HG02763 (cell line): ENCODE results near the gene ZNF786.
"Not testable (repeated sequence)": the region's sequence is repeated elsewhere in the genome, so short reads cannot be mapped to it uniquely, and the experiment has no call there.

Source experiments
- ATAC-seq: cut with Tn5 transposase; IDR thresholded peaks from one replicate; pipeline ENCODE4 v1.9.1; 2021; ENCODE audit warnings: mild to moderate bottlenecking, moderate library complexity; ENCODE audit not compliant: unreplicated experiment

The ZNF786 gene

GRCh38 chr7:149038641-149039040, 51.9 kb downstream of the ZNF786 start:
- ATAC-seq, result not testable (repeated sequence)

- ATAC-seq, result no peak
Observed at GRCh38 chr7:149036676-149037075, 53.8 kb downstream of the ZNF786 start.

- ATAC-seq, result no peak
Observed at GRCh38 chr7:149031353-149031910, 59.1 kb downstream of the ZNF786 start.

- ATAC-seq, result not testable (repeated sequence)
Observed at GRCh38 chr7:149030439-149030838, 60.1 kb downstream of the ZNF786 start.

- peak; percentile 93 for ATAC-seq
Observed at GRCh38 chr7:149028346-149029109, 62.0 kb downstream of the ZNF786 start, which contains the start of gene PDIA4. Gene PDIA4, minus strand, starts transcription at chr7:149028505. Its CDS starts 97 bp downstream, at chr7:149028408.

- no peak for ATAC-seq
Observed at GRCh38 chr7:149027611-149028345, 62.7 kb downstream of the ZNF786 start.

- ATAC-seq, result no peak
Observed at GRCh38 chr7:149027055-149027454, 63.5 kb downstream of the ZNF786 start.

- ATAC-seq, result no peak
Observed at GRCh38 chr7:149023662-149024061, 66.9 kb downstream of the ZNF786 start.

GRCh38 chr7:149022756-149023360, 67.7 kb downstream of the ZNF786 start:
- no peak for ATAC-seq

GRCh38 chr7:149021725-149022062, 68.8 kb downstream of the ZNF786 start:
- ATAC-seq, result no peak

GRCh38 chr7:149020483-149020882, 70.0 kb downstream of the ZNF786 start:
- ATAC-seq, result no peak
